ENCODE measurements around the gene HOXC5.
"Not testable (repeated sequence)": the region's sequence is repeated elsewhere in the genome, so short reads cannot be mapped to it uniquely, and the experiment has no call there.

HOXC5 gene

GRCh38 chr12:54036620-54037359 is 3.9 kb downstream of the HOXC5 start:
- DNase-seq, result peak; percentile 54

- DNase-seq, result no peak
Observed at GRCh38 chr12:54037360-54038283, 4.8 kb downstream of the HOXC5 start.

GRCh38 chr12:54038284-54038870 is 5.5 kb downstream of the HOXC5 start:
- DNase-seq, result no peak

DNA sequence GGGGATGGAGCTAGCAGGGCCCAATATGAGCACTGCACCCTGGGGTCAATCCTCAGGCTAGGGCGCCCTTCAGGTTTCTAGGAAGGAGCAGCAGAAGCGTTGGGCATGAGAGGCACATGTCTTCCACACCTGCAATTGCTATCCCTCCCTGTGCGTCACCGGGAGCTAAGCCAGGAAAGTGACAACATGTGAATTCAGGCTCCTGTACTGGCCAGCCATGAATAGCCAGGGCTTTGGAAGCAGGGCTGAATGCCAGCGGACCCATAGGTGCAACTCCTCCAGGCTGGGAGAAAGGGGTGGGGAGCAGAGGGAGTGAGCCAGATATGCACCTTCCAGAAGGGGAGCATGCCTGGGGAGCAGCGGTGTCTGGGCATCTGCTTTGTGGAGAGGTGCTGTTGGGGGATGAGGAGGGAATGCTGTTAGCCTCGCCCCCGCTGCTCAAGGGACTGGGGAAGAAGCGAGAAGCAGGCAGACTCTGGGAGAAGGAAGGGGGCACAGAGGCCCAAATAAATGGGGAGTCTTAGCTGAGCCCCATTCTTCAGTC is 6.1 kb downstream of the HOXC5 start:
- no peak for DNase-seq

GRCh38 chr12:54039417-54040147 is 6.7 kb downstream of the HOXC5 start:
- no peak for DNase-seq

- no peak for DNase-seq
Observed at GRCh38 chr12:54040148-54040494, 7.3 kb downstream of the HOXC5 start.

DNA sequence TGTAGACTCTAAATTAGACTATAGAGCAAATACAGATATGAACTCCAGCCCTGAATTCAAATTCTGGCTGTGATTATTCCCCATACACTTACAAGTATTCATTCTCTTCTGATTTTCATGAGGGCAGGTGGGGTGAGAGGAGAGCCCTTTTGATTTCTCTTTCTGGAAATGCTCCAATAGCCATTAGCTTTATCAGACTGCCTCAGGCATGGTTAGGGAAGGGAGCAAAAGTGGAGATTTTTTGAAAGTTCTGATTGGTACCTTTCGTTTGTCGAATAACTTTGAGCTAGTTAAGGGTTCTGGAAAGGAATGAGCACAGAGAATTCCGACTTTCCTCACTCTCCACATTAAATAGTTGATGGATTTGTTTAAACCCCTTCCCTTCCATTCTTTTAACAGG is 7.8 kb downstream of the HOXC5 start:
- no peak for DNase-seq

- no peak for DNase-seq
Observed at GRCh38 chr12:54041097-54041690, 8.3 kb downstream of the HOXC5 start.

GRCh38 chr12:54042033-54042432 is 9.2 kb downstream of the HOXC5 start:
- not testable (repeated sequence) for DNase-seq

DNA sequence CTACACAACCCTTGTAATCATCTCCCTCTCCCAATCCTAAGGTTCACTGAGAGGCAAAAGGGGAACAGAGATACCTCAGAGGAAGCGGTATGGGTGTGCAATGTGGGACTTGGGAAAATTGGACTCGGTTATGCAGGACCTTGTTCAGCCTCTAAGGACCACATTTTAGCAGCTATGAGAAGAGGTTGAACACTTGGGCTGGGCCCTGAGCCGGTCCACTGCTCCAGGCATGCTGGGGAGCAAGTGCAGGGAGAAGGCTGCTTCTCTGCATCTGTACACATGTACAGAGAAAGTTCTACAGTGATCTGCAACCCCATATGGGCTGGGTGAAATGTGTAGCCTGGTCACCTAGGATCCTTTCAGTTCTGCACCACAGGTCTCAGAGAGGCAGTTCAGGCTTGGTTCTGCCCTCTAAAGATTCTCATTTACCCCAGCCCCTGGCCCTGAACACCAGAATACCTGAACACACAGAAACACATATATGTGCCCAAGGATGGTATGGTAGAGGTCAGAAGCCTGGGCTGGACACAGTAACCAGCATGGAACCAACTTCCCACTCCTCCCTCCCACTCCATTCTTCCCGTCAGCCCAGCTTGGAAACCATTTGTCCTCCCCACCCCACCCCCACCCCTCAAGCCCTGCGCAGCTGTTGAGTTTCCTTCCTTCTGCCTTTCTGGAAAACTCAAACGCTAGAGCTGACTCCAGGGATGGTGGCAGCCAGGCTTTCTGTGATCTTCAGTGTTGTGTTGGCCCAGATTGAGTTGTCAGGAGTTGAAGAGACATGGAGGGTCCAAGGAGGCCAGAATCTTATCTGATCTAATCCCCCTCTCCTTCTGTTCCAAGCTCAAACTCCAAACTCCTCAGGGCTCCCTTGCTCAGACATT is 10.4 kb downstream of the HOXC5 start:
- no peak for DNase-seq

DNA sequence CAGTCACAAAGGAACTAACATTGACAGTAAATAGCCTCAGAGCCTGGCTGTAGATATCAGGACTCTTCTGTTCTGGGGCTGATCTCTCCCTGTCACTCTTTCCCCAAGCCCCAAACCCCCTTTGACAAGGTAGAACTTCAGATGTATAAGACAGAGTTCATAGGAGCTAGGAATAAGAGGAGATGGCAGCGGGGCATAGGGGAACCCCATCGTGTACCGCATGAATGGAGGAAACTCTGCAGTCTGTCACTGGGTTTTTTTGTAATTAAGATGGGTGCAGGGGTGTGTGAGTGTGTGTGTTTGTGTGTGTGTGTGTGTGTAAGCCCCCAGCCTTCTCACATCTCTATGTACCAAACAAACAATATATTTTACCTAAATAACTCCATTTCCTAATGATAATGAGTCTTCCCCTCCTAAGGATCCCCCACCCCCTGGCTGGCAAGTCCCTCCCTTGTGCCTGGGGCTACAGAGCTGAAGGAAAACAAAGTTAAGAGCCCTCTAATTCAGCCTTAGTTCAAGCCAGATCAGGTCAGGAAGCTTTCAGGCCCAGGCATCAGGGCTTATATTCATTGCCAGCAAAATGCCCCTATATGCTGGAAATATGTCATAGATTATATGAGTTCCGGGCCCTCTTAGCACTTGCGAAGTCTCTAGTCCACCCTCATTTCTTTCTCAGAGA is 11.7 kb downstream of the HOXC5 start:
- no peak for DNase-seq

DNA sequence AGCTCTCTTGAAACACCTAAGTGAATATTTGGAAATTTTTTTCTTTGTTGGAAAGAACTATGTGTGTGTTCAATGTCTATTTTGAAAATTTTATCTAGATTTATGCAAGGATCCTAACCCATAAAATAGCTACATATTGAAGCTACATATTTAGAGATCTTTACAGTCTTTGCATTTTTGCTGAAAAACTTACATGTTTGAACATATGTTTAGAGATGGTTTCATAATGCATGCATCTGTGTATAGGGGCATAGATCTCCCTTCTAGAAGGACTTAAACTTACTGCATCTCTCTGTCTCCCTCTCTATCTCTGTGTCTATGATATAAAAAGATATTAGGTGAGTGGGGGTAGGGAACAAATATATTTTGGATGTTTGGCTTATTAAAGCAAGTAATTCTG is 12.6 kb downstream of the HOXC5 start:
- no peak for DNase-seq

DNA sequence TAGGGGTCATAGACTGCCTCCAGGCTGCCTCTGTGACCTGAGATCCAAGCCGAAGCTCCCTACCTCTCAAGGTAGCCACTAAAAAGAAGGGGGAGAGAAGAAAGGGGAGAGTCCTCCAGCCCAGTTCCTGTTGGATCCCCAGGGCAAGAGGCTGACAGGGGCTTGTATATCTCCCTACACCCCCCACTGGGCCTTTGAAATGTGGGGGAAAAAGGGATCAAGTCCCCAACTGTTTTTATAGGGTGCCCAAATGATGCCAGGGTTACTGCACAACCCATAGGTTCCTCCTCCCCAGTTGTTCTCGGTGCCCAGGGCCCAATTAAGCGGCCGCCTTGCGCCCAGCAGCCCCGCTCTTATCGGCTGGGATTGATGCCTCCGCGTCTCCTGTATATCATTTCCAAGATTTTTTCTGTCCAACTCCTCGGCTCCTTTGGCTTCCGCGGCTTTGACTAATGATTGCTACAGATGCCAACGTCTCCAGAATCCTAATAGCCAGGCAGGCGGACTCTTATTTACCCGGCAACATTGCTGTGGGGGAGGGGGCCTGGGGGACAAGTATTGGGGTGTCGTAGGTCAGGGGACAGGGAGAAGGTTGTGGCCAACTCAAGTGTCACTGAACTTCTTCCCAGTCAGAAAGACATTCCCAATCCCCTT is 13.1 kb downstream of the HOXC5 start:
- DNase-seq, result no peak

DNA sequence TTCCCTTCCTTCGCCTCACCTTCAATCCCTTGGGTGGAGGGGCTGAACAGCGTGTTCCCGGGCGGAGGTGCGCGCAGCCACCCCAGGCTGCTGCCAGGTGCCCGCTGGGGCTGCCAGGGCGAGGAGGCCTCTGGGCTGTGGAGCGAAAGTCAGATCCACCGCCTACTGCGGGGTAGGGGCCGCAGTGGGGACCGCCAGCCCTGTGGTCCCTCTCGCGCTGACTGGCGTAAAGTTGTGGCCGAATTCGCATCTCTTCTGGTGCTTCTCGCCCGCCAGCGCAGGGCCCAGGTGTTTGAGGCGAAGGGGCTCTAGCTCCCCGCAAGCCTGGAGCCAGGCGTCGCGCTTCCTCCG is 13.9 kb downstream of the HOXC5 start:
- DNase-seq, result no peak

DNA sequence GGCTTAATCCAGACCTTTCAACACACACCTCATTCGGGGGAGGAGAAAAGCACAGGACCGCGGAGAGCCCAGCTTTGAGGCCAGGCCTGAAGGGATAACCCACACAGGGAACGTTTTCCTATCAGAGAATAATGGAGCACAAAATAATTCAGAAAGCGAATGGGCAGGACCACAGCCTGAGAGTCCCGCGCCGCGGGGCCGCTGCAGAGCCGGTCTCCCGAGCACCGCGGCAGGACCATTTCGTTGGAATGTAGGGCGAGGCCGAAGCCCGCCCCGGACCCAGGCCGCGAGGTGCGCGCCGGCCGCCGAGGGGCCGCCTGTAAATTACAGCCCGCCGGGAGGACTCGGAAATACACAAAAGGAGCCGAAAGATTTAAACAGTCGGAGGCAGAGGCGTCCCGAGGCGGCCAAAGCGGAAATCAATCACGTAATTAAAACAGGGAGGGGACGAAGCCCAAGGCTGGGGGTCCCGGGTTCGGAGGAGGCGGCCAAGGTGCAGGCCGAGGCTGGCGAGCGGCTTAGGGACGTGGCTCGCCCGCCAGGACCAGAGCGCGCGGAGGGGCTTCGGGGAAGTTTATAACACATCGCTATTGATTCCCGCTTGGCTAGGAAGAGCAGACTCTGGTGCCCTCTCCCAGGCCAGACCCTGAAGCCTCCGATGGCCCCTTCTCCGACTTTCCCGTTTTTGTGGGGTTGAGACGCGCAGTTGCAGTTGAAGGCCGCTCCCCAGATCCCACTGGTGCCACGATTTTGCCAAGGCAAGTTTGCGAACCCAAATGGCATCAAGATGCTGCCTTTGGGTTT is 14.5 kb downstream of the HOXC5 start:
- no peak for DNase-seq

DNA sequence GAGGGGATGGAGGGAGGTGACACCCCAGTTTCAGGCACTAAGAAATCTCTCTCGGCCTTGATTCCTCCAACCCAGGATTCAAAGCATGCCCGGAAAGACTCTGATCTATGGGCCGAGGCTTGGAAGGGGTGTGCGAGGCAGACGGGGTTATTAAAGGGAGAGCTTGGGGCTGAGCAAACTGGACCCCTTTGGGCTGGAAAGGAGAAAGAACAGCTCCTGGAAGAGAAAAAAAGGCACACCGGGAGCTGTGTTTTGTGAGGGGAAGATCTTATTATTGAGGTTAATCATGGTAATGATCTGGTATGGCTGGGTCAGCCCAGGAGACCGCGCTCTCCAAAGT is 15.1 kb downstream of the HOXC5 start:
- no peak for DNase-seq

DNA sequence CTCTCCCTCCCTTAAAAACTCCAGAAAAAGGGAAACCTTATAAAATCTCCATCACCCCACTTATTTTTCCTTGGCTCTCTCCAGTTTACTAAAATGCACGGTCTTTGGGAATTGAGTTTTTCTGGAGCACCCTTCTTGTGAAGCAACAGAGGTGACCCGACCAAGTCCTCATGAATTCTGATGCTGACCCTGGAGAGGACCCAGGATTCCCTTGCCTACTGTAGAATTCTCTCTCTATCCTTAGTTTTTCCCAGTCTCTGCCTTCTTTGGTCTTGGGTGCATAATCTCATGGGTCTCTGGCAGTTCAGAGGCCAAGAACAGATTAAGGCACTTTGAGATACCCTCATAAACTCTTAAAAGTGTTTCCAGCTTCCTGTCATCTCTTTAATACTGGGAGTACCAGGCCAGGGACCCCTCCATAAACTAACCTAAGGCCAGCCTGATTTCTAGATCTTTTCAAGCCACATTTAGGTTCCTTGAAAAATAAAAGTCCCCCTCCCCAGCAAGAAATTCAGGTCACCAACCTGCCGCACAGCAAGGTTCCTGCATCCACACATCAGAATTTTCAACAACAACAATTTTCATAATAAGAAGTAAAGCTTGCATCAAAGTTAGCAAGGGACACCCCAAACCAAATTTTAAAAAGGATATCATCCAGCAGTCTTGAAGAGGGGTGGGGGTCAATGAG is 15.7 kb downstream of the HOXC5 start:
- no peak for DNase-seq

DNA sequence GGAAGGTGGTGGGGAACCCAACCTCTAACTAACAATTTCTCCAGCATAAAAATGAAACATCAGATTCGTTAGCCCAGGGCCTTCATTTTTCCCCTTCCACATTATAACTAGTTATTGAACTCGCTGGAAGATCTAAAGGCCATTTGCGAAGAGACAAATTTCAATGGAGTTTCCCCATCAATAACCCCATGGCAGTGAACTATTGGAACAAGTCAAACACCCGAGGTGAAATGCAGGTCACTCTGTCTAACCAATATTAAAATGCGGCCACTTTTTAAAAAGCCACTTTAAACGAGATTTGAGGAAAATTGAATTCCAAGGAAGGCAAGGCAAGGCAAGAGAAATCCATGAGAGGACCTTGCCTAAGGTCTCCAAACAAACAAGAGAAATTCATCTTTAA is 16.3 kb downstream of the HOXC5 start:
- no peak for DNase-seq

DNA sequence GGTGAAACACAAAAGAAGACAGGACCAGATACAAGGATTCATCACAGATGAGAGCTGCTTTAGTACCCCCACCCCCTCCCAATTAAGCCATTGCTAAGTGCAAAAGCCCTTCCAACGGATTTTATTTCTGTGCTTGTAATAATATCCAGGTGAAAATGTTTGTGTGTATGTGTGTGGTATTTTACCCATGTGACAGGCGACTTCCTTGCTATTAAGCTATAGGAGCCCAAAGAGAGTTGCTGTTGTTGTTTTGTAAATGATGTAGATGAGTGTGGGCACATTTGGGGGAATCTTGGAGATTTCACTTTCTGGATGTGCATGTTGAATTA is 17.6 kb downstream of the HOXC5 start:
- no peak for DNase-seq
